ENCODE measurements around the gene VSX1.

DNA sequence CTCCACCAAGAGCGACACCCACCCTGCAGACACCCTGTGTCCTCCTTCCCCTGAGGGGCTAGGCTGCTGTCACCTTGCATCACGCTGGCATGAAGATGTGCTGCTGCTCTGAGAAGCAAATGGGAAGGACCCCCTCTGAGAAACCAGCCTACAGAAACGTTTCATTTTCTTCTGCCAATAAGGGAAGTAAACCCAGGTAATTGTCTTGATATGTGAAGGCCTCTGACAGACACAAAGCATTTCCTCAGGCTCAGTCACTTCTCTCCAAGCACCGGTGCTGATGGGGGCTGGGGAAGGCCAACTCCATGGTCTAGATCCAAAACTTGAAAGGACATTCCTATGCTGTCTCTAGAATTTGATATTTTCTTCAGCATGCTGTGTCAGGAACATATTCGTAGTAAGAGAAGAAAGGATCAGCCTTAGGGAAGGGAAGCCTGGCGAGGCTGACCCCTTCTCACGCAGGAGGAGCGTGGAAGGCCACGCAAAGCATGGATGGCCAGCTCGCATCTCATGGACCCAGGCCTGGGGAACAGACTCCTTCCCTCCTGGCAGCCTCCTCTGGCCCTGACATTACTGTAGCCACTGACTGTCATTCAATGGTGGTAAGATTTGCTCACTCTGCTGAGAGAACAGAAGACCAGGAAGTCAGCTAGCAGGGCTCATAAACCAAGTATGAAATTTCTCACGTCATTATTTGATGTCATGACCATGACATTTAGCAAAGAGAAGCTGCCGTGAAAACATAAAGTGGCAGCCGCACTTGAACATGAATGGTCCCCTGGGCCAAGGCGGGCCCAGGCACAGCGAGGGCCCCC is 44.4 kb downstream of the VSX1 start:
- TF ChIP-seq CTCF (IDR thresholded peaks at IDR 0.05) (no peak), EP300 (IDR thresholded peaks at IDR 0.05) (no peak)

Measured in sigmoid colon (tissue), 4 donors.